Ecto neural progenitor cell (in vitro differentiated cells): ENCODE data around the gene TTC13.

Experiments
- DNase-seq: peaks from one replicate; pipeline ENCODE4 v3.0.0-alpha.2; 2018; ENCODE audit warnings: low spot score

Gene TTC13

DNA sequence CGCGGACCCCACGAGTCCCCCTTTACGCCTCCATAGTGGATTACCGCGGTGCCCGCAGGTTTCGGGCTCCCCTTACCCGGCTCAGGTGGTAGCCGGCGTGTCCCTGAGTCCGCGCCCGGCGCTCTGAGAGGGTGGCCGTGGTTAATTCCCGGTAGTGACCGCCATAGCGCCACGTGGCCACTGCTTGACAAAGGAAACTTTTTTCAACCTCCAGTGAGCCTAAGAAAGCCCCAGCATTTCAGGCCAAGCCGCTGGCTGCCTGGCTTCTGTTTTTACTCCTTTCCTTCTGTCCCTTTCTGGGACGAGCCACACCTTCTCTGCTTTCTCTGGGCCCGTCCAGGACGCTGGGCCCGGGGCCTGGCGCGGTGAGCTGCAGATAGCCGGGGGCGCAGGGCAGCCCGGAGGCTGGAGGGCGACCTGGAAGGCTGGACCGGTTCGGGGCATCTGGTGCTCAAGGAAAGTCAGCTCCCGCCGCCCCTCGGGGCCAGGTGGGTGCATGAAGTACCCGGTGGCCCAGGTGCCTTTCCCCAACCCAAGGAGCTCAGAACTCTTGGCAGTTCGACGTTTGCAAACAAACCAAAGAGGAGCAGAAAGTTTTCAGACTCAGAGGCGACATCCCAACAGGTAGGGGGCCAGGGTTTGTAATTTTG is 109.8 kb downstream of the TTC13 start:
- DNase-seq = no peak

DNA sequence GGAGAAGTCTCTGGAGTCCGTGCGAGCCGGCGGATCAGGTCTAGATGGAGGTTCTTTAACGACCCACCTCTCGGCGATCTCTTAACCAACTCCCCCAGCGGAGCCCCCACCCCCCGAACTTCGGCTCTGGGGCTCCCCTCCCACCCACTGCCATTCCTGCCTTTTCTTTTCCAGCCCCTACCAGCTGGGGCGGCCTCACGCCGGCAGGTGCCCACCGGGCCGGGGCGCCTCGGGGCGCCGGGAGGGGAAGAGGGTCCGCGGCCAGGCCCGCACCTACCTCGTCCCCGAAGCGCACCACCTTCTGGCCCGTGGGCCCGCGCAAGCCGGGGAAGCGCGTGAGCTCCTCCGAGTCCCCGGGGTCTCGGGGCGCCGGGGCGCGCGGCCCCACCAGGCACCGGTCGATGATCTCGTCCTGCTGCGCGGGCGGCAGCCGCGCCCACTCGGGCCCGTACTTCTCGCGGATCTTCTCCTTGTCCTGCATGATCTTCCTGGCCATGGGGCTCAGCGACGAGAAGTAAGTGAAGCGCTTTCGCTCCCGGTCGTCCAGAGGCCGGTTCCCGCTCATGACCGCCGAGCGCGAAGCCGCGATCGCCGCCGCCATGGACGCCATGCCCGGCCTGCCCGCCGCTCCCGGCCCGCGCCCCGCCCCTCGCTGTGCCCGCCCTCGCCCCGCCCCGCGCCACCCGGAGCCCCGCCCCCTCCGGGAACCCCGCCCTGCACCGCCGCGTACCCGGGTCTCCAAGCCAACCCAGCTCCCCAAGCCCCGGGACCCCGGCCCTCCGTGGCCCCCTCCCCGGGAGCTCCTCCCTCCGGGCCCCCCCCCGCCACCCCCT is 110.5 kb downstream of the TTC13 start, which contains the start of gene C1orf198:
C1orf198 (minus strand) TSS at position 619 of the 833 bp plus-strand sequence; CDS start at position 610, 9 bp downstream.
- peak; percentile 96 for DNase-seq

DNA sequence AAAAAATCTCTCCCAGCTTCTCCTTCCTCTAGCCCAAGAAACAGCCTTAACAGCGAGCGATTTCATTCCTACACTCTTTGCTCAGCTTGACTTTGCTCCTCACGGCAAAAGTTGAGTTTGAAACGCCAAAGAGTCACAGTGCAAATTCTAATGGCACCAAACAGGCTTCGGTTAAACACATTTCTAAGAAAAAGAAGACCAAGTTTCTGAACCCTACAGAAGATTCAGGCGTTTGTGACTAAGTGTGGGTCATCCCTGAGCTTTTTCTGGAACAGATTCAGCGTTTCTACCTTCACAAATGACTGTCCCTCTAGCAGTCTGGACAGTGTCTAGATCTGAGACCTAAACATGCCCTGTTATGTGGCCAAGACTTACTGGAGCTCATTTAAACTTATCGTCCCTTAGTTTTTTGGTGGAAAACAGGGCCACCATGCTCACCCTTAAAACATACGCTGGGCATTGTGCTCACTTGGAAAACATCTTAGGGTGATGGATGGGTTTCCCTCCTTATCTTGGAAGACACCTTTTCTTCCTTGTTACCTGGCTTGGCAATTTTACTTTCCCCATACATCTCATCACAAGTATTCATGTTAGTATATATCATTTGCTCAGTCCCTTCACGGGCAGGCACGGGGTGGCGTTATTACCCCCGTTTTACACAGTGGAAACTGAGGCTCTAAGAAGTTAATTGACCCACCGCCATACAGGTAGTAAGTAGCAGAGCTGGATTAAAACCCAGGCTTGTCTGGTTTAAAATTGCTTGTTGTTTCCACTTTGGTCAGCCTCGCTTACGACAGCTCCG is 111.4 kb downstream of the TTC13 start:
- DNase-seq = no peak

DNA sequence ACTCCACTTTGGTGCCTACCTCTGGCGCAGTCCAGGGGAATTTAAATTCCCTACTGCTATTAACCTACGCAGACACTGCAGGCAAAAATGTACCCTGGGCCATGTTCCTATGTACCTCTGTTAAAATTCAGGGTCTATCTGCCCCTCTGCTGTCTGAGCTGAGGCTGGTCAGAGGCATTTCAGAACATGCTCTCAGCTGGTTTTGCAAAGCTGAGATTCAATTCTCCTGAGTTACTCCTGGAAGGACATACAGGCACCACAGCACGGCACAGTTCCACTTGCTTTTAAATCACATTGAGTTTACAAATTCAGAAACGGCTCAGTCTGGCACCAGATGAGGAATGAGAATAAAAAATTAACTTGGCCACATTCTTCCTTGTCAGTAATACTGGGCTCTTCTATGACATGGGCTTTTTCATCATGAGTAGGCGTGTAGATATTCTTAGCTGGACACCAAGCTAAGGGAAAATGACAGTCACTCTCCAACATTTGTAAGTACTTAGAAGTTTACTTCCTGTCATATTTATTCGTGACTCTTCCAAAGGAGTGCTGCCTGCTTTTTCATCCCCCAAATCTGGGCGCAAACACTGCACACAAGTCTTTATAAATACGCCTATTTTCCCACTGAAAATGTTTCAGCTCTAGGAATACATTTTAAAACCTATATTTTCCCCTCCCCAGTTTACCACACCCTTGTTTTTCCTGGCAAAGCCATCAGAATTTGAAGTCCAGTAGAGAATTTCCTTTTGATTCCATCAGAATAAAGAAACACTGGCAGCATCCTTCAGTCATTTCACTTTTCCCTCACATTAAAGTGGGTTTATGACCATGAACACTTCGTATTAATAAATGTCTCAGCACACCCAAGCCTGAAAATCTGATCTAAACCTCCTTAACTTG is 112.2 kb downstream of the TTC13 start:
- no peak for DNase-seq

DNA sequence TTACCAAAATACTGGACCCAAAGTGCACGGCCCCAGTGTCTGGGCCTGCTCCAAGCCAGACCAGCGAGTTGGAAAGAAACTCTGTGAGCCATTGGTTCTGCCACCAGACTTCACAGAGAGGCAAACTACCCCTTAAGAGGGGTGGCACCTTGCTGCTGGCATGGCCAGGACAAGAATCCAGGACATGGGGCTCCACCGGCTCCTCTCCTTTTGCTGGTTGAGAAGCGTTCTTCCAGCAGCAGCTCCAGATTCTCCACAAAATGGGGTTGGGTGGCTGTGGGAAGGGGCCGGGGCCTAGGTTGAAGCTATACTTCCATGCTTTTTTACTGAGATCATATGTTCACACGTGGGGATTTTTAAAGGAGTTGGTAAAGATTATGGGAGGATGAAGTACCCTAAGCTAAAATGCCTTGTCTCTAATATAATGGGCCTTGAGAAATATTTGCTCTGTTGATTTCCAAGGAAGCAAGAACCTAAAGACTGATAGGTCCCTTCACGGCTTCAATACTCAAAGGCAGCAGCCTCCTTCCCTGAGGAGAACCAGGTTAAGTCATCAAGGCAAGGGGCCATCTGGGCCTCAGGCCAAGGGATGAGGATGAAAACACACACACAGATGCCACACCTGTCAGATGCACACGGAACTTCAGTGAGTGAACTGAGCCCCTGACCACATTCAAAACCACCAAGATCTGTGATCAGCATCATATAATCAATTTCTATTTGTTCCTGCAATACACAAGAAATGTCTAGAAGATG is 113.4 kb downstream of the TTC13 start:
- DNase-seq = no peak

DNA sequence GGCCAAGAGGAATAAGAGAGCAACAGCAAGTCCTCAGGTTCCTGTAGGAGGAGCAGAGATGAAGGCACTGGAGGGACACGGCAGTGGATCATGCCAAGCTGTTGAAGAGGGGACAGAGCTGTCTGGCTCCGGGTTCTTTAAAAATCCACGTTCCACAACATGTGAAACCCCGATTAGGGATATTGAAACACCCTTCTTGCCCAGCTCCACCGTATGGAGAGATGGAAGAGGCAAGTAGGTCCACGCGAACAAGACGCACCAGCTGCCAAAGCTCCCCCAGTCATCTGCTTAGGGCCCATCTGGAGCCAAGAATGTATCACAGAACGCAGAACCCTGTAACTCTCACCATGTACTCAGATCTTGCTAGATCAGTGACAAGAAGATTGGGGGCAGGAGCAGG is 114.2 kb downstream of the TTC13 start:
- no peak for DNase-seq

DNA sequence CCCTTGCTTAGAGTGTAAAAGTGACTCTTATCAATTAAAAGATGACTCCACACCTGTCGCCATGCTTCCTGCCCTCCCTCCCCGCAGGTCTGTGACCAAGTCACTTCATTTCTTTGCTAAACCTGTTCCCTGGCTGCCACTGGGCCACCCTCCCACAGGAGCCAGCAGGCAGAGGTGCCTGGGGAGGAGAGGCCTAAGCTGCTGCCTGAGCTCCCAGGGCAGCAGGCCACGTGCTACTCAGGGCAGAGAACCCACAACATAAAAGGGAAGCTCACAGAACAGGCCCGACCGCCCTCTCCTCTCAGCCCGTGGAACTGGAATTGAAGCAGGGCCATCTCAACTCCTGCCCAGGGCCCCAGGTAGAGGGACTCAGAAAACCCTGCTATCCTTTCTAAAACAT is 115.2 kb downstream of the TTC13 start:
- no peak for DNase-seq

DNA sequence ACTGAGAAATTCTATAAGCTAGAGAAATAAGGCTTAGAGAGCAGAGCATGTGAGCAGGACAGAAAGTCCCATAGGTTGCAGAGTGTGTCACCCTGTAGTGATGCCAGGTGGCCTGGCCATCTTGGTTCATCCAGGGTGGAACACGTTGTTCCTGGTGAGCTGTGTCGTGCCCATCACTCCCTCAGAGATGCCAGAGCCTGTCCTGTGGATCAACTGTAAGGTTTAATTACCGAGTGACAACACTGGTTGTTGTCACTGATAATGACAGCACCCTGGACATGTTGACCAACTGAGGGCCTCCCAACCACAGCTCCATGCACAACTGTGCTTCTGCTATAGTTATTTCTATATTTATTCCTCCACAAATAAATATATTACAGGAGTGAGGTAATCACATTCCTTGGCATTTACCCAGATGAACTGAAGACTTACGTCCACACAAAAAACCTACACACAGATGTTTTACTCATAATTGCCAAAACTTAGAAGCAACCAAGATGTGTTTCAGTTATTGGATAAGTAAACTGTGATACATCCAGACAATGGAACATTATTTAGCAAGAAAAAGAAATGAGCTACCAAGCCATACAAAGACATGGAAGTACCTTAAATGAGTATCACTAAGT is 116.6 kb downstream of the TTC13 start:
- DNase-seq = no peak

DNA sequence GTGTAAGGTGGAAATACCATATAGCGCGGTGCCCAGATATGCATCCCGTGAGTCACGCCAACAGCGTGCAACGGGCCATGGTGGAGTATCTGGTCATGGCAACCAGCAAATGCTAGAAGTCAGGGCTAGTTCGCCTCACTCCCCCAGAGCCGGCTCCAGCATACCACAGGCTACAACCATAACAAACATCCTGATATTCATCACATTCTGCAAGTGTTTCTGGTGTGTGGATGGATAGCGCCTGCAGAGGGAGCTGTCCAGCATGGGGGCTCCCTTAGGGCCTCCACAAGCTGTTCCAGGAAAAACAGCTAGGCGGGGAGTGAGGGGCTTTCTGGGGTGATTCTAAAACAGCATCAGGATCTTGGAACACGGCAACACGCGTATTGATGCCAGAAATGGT is 117.2 kb downstream of the TTC13 start:
- no peak for DNase-seq

DNA sequence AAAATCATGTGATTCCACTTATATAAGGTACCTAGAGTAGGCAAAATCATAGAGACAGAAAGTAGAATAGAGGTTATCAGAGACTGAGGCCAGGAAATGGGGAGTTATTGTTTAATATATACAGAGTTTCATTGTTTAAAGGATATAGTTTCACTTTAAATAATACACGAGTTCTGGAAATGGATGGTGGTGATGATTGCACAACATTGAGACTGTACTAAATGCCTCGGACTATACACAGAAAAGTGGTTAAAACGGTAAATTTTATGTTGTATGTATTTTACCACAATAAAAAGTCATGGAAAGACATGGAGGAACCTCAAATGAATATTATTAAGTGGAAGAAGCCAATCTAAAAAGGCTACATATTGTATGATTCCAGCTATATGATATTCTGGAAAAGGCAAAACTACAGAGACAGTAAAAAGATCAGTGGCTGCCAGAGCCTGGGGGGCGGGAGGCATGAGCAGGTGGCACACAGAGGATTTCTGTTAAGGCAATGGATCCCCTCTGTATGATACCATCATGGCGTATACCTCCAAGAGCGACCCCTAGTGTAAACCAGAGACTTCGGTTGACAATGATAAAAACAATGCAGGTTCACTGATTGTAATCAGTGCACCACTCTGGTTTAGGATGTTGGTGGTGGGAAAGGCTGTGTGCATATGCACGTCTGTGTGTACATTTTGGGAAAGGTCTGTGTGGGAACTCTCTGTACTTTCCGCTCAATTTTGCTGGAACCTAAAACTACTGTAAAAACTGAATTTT is 117.9 kb downstream of the TTC13 start:
- DNase-seq = no peak

DNA sequence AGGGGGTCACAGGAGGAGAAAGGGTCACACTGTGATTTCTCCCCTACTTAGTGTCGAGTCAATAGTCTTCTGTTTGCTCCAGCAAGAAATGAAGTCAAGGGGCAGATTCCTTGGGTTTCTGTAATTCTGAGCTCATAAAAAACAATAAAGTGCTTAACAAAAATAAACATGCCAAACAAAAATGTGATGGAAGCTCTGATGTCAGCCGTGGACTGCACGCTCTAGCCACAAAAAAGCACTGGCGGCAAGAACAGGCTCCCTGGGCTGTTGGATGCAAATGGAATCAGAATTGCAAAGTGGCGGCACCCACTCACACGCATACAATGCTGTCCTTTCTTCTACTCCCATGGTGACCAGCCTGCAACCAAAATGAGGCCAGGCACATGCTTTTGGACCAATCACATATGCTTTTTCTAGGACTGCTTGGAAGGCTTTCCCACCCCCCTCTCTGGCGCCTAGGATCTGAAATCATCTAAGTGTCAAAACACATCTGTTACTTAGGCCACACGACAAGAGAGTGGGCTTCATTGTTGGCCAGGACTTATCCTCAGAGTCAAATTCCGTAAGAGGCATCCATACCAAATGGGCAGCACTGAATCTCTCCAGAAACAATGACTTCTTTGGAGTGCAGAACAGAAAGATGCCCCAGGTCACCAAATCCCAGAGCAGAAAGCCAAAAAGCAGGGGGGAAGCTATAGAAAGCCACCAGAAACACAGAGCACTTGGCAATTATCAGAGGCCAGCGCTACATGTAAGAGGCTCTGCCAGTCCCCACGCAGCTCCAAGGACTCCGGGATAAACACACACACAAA is 119.5 kb downstream of the TTC13 start:
- DNase-seq = no peak

DNA sequence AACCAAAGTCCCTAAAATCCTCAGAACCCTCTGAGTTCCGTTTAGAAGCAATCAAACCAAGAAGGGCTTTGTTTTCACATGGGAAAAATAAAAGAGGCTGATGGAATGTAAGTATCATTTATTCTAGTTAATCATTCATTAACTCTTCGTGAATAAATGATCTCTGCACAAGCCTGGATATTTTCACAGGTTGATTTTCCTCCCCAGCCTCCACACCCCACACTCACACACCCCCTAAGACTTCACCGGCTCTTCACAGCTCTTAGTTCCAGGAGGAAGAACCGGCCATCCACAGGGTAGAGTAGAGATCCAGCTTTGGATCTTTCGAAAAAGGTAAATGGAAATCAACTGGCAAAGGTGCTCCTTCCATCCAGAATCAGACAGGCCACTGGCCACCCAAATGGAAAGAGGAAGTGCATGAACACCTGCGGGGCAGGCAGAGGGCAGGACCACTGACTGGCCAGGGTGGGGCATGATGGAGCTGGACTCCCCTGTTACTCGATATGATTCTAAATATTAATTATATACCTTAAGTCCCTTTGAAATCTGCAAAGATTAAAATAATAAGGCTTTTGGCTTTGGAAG is 120.3 kb downstream of the TTC13 start:
- DNase-seq = no peak

DNA sequence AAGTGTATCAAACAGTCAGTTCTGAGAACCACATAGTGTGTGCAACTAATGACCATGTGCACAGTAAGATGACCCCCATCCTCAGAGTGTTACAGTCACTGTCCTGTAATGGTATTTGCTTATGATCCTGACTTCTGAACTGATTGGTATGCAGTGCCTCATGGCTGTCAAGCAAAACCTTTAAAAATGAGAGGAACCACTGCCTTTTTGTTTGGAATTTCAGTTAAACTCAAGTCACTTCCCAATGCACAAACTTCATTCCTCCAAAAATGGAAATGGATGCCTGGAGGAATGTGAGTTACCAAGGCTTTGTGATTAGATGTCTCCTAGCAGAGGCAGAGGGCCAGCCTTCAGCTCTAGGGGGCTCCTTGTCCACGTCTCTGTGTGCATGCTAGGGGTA is 120.8 kb downstream of the TTC13 start:
- DNase-seq = no peak

DNA sequence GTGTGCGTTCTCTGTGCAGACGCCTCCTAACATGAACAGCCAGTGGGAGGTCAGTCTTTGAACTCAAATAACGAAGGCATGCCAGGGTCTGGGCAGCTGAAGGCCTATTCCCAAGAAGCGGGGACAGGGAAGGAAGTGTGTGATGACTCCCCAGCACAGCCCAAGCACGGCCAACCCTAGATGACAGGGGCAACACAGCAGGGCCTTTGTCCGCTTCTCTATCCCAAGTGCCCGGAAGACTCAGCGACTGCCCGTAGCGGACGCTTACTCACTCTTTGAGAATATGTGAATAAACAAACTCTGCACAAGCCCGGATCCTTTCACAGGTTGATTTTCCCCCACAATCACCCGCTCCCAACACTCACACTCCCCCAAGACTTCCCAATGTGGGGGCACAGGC is 121.6 kb downstream of the TTC13 start:
- no peak for DNase-seq
